SK-N-SH treated with all-trans-retinoic acid at 6 μM for 48 hours (cell line): ENCODE measurements around the gene IKBKE.

Experiments
- ARNTL ChIP-seq: fragments of 450-650 bp; formaldehyde crosslinking; IDR thresholded peaks from 2 replicates; pipeline ENCODE4 v1.5.0; 2020; ENCODE audit warnings: low read depth, mild to moderate bottlenecking, moderate library complexity, borderline replicate concordance
- CSDC2 ChIP-seq: fragments of 250-450 bp; sonication (Bioruptor Pico); IDR thresholded peaks from 2 replicates; pipeline ENCODE4 v1.5.0; 2020; ENCODE audit warnings: mild to moderate bottlenecking, moderate library complexity
- ESRRG ChIP-seq: fragments of 250-450 bp; sonication (Bioruptor Pico); IDR thresholded peaks from 2 replicates; pipeline ENCODE4 v1.6.1; 2021; ENCODE audit warnings: mild to moderate bottlenecking
- ISL1 ChIP-seq: fragments of 250-450 bp; sonication (Bioruptor Pico); IDR thresholded peaks from 2 replicates; pipeline ENCODE4 v2.1.2; 2022; ENCODE audit warnings: mild to moderate bottlenecking, moderate library complexity
- TCF4 ChIP-seq: fragments of 250-450 bp; sonication (Bioruptor Pico); IDR thresholded peaks from 2 replicates; pipeline ENCODE4 v1.8.0; 2021; ENCODE audit warnings: mild to moderate bottlenecking, moderate library complexity, borderline replicate concordance
- ZFP30 ChIP-seq: fragments of 450-650 bp; formaldehyde crosslinking; IDR thresholded peaks from 2 replicates; pipeline ENCODE4 v1.5.0; 2022; ENCODE audit warnings: mild to moderate bottlenecking, moderate library complexity
- TF ChIP-seq, protein P1 (sequence below): fragments of 250-450 bp; sonication (Bioruptor Pico); IDR thresholded peaks from 2 replicates; pipeline ENCODE4 v1.5.1; 2020; ENCODE audit warnings: low read depth, mild to moderate bottlenecking, moderate library complexity
- TF ChIP-seq, protein P2 (sequence below): fragments of 250-450 bp; sonication (Bioruptor Pico); IDR thresholded peaks from 2 replicates; pipeline ENCODE4 v1.5.0; 2020; ENCODE audit warnings: mild to moderate bottlenecking, moderate library complexity
- TF ChIP-seq, protein P3 (sequence below): fragments of 250-450 bp; sonication (Bioruptor Pico); IDR thresholded peaks from 2 replicates; pipeline ENCODE4 v1.8.0; 2020; ENCODE audit warnings: mild to moderate bottlenecking, moderate library complexity, borderline replicate concordance

DNA sequence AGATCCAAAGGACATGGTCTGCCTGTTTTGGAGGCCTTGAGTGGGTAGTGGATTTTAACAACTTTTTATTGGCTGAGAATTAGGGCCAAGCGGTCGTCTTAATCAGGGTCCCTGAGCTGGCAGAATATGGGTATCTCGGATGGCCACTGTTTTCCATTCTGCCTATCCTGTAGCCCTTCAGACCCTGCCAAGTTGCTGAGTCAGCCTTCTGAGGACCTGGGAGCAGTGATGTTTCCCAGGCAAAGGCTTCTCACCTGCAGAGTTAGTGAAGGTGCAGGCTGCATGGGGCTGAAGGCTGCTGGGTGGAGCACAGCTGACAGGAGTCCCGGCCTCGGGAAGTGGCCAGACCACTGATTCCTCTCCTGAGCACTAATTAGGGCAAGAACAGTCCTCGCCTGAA is 48.5 kb downstream of the IKBKE start:
- TF ChIP-seq TCF4 (CRISPR knock-in tag) (no peak), ARNTL (no peak), ESRRG (CRISPR knock-in tag) (no peak), ISL1 (CRISPR knock-in tag) (no peak), ZFP30 (no peak), CSDC2 (CRISPR knock-in tag) (no peak)
- TF ChIP-seq, protein P1, sequence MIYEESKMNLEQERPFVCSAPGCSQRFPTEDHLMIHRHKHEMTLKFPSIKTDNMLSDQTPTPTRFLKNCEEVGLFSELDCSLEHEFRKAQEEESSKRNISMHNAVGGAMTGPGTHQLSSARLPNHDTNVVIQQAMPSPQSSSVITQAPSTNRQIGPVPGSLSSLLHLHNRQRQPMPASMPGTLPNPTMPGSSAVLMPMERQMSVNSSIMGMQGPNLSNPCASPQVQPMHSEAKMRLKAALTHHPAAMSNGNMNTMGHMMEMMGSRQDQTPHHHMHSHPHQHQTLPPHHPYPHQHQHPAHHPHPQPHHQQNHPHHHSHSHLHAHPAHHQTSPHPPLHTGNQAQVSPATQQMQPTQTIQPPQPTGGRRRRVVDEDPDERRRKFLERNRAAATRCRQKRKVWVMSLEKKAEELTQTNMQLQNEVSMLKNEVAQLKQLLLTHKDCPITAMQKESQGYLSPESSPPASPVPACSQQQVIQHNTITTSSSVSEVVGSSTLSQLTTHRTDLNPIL: no peak
- TF ChIP-seq, protein P2, sequence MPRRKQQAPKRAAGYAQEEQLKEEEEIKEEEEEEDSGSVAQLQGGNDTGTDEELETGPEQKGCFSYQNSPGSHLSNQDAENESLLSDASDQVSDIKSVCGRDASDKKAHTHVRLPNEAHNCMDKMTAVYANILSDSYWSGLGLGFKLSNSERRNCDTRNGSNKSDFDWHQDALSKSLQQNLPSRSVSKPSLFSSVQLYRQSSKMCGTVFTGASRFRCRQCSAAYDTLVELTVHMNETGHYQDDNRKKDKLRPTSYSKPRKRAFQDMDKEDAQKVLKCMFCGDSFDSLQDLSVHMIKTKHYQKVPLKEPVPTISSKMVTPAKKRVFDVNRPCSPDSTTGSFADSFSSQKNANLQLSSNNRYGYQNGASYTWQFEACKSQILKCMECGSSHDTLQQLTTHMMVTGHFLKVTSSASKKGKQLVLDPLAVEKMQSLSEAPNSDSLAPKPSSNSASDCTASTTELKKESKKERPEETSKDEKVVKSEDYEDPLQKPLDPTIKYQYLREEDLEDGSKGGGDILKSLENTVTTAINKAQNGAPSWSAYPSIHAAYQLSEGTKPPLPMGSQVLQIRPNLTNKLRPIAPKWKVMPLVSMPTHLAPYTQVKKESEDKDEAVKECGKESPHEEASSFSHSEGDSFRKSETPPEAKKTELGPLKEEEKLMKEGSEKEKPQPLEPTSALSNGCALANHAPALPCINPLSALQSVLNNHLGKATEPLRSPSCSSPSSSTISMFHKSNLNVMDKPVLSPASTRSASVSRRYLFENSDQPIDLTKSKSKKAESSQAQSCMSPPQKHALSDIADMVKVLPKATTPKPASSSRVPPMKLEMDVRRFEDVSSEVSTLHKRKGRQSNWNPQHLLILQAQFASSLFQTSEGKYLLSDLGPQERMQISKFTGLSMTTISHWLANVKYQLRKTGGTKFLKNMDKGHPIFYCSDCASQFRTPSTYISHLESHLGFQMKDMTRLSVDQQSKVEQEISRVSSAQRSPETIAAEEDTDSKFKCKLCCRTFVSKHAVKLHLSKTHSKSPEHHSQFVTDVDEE (CRISPR knock-in tag): no peak
- TF ChIP-seq, protein P3, sequence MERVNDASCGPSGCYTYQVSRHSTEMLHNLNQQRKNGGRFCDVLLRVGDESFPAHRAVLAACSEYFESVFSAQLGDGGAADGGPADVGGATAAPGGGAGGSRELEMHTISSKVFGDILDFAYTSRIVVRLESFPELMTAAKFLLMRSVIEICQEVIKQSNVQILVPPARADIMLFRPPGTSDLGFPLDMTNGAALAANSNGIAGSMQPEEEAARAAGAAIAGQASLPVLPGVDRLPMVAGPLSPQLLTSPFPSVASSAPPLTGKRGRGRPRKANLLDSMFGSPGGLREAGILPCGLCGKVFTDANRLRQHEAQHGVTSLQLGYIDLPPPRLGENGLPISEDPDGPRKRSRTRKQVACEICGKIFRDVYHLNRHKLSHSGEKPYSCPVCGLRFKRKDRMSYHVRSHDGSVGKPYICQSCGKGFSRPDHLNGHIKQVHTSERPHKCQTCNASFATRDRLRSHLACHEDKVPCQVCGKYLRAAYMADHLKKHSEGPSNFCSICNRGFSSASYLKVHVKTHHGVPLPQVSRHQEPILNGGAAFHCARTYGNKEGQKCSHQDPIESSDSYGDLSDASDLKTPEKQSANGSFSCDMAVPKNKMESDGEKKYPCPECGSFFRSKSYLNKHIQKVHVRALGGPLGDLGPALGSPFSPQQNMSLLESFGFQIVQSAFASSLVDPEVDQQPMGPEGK (CRISPR knock-in tag): no peak
